Head of caudate nucleus (tissue), 42 donors: Measurements from ENCODE around the gene L3MBTL2.
"Not testable (repeated sequence)": the region's sequence is repeated elsewhere in the genome, so short reads cannot be mapped to it uniquely, and the experiment has no call there.

Experiments used
- DNase-seq, 42 donors: peaks; one replicate each; pipeline versions ENCODE4 v3.0.0 to v3.0.0-alpha.2; 2020 to 2021; ENCODE audit warnings: mixed read lengths in 7 of 42
- intact Hi-C: fragments of 100-400 bp; cut with DNase I; formaldehyde crosslinking; loops from one replicate; pipeline ENCODE4 v1.15.0; 2022

The L3MBTL2 gene

GRCh38 chr22:41257696-41258095, 52.6 kb downstream of the L3MBTL2 start:
- intact Hi-C loops = no loop called here

GRCh38 chr22:41259756-41260155, 54.6 kb downstream of the L3MBTL2 start:
- DNase-seq, intact Hi-C loops: not testable (repeated sequence)

More at GRCh38 chr22:41257696-41258095, 52.6 kb downstream of the L3MBTL2 start:
- DNase-seq = no peak

GRCh38 chr22:41260871-41261270, 55.8 kb downstream of the L3MBTL2 start:
- intact Hi-C loops = no loop called here
- no peak for DNase-seq

- intact Hi-C loops = no loop called here
- DNase-seq = no peak
Measured at GRCh38 chr22:41261541-41262249, 56.6 kb downstream of the L3MBTL2 start.

GRCh38 chr22:41262250-41262765, 57.2 kb downstream of the L3MBTL2 start:
- no peak for DNase-seq
- intact Hi-C loops = no loop called here

GRCh38 chr22:41263704-41264103, 58.6 kb downstream of the L3MBTL2 start:
- intact Hi-C loops = no loop called here
- peak in 26 of 42 donors; percentile 22 to 75 (median 50) for DNase-seq

GRCh38 chr22:41264408-41264941, 59.4 kb downstream of the L3MBTL2 start:
- peak; percentile 68 to 96 (median 90) for DNase-seq

GRCh38 chr22:41267958-41268357, 62.8 kb downstream of the L3MBTL2 start:
- intact Hi-C loops = no loop called here
- DNase-seq = no peak

More at GRCh38 chr22:41264408-41264941, 59.4 kb downstream of the L3MBTL2 start:
- intact Hi-C loops = no loop called here

- DNase-seq = no peak
- intact Hi-C loops = no loop called here
Measured at GRCh38 chr22:41271787-41272186, 66.7 kb downstream of the L3MBTL2 start.

GRCh38 chr22:41273128-41273527, 68.0 kb downstream of the L3MBTL2 start:
- intact Hi-C loops = no loop called here

GRCh38 chr22:41274856-41275255, 69.7 kb downstream of the L3MBTL2 start:
- peak in 41 of 42 donors; percentile 29 to 88 (median 74) for DNase-seq
- intact Hi-C loops = no loop called here

More at GRCh38 chr22:41273128-41273527, 68.0 kb downstream of the L3MBTL2 start:
- no peak for DNase-seq

- no peak for DNase-seq
Measured at GRCh38 chr22:41280065-41280464, 75.0 kb downstream of the L3MBTL2 start.

GRCh38 chr22:41280854-41281253, 75.7 kb downstream of the L3MBTL2 start:
- intact Hi-C loops = loop anchor here (10.0 kb wide), 1 partner anchor 46 kb away; no protein-coding TSS in a partner anchor
- no peak for DNase-seq

More at GRCh38 chr22:41280065-41280464, 75.0 kb downstream of the L3MBTL2 start:
- intact Hi-C loops = loop anchor here (10.0 kb wide), 1 partner anchor 45 kb away; no protein-coding TSS in a partner anchor
